Mucosa of stomach (tissue), 1 donor: ENCODE data around the gene CACNA2D4.
"Not testable (repeated sequence)": the region's sequence is repeated elsewhere in the genome, so short reads cannot be mapped to it uniquely, and the experiment has no call there.

Source experiments
- H3K27me3 ChIP-seq: one replicate; pipeline ENCODE4 v1.7.0; 2013; ENCODE audit warnings: mild to moderate bottlenecking, low read length; ENCODE audit not compliant: control insufficient read depth, insufficient read depth
- H3K36me3 ChIP-seq: one replicate; pipeline ENCODE4 v1.7.0; 2013; ENCODE audit warnings: low read length; ENCODE audit not compliant: control insufficient read depth, insufficient read depth
- H3K4me1 ChIP-seq: one replicate; pipeline ENCODE4 v1.7.0; 2013; ENCODE audit warnings: mild to moderate bottlenecking, low read length; ENCODE audit not compliant: control insufficient read depth, insufficient read depth
- H3K4me3 ChIP-seq: one replicate; pipeline ENCODE4 v1.7.0; 2013; ENCODE audit warnings: low read length
- H3K9ac ChIP-seq: one replicate; pipeline ENCODE4 v1.7.0; 2013; ENCODE audit warnings: mild to moderate bottlenecking, low read length, moderate library complexity
- H3K9me3 ChIP-seq: one replicate; pipeline ENCODE4 v1.7.0; 2013; ENCODE audit warnings: mild to moderate bottlenecking, low read length, moderate library complexity; ENCODE audit not compliant: control insufficient read depth
- donor health status: Pancreatic carcinoma.

CACNA2D4 gene

GRCh38 chr12:1826867-1827705 is 91.4 kb downstream of the CACNA2D4 start:
- Histone ChIP-seq H3K4me3 (no peak overlapping the region), H3K36me3 (no peaks in the 10 kb centered on the region), H3K9me3 (no peaks in the 10 kb centered on the region), H3K4me1 (peaks cover 7% of the 10 kb centered on the region), H3K9ac (no peak overlapping the region), H3K27me3 (peaks cover 38% of the 10 kb centered on the region)

DNA sequence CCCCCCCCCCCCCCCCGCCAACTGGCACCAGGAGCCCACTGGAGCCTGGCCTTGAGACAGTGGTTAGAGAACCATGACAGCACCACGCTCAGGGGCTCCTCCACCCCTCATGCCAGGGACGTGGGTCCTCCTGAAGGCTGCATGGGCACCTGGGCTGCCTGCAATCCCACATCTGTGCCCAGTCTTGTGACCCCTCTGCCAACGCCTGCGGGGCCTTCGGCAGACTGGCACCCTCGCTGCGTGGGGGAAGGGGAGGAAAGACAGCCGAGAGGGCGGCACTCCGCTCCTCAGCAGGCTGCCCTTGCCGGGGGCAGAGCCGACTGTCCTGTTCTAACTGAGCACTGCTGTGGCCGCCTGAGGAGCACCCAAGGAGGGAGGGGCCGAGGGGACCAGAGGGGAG is 92.1 kb downstream of the CACNA2D4 start:
- H3K4me3 ChIP-seq, result no peak overlapping the region
- H3K36me3 ChIP-seq, result no peaks in the 10 kb centered on the region
- no peaks in the 10 kb centered on the region for H3K9me3 ChIP-seq
- peaks cover 7% of the 10 kb centered on the region for H3K4me1 ChIP-seq
- H3K9ac ChIP-seq, result no peak overlapping the region
- peaks cover 39% of the 10 kb centered on the region for H3K27me3 ChIP-seq

DNA sequence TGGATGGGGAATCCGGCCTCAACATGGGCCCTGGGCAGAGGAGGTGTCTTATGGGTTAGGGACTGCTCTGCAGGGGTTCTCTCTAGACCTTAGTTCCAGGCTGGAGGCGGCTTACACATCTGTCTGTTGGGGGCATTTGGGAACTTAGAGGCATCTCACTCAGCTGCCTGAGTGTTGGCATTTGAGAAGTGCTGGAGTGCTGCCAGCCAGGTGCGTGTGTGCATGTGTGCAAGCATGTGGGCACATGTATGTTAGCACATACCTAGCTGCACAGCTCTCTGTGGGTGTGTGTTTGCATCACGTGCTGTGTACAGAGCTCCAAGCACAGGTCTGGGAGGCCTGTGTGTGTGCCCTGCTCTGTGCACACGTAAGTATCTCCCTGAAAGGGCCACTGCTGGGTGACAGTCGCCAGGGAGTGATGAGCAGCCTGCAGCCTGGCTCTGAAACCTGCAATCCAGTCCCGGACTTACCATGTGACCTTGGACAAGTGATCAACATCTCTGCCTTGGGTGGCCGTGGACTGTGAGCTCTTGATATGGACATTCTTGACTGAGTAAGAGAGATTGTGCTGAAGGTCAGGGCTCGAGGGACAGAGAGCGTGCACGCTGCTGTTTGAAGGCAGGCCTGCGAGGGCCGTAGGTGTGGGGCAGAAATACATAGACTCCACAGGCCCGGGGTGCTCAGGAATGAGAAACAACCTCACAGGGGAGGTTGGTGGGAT is 92.9 kb downstream of the CACNA2D4 start:
- H3K4me3 ChIP-seq, result no peak overlapping the region
- no peaks in the 10 kb centered on the region for H3K9me3 ChIP-seq
- no peaks in the 10 kb centered on the region for H3K36me3 ChIP-seq
- no peak overlapping the region for H3K9ac ChIP-seq
- no peaks in the 10 kb centered on the region for H3K4me1 ChIP-seq
- H3K27me3 ChIP-seq, result peaks cover 45% of the 10 kb centered on the region

- Histone ChIP-seq H3K36me3 (no peaks in the 10 kb centered on the region), H3K4me1 (no peaks in the 10 kb centered on the region), H3K4me3 (no peak overlapping the region), H3K27me3 (peaks cover 55% of the 10 kb centered on the region), H3K9me3 (no peaks in the 10 kb centered on the region), H3K9ac (no peak overlapping the region)
Observed at GRCh38 chr12:1823237-1823636, 95.2 kb downstream of the CACNA2D4 start.

DNA sequence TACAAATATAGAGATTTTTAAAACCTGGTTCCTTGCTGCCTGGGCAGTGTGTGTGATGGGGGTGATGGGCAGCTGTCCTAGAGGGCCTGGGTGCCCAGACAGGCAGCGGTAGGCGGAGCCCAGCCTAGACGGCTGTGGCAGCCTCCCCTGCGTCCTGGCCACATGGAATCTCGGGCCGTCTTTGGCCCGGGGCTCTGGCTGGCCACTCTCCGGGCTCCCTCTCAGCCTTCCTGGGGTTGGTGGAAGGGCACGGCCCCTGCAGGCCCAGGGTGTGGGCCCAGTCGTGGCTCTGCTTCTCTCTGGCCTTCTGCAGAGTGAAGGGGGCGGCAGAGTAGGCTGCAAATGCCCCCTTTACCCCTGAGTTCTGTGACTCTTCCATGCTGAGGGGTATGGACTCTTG is 95.8 kb downstream of the CACNA2D4 start:
- Histone ChIP-seq H3K4me3 (no peak overlapping the region), H3K36me3 (no peaks in the 10 kb centered on the region), H3K4me1 (no peaks in the 10 kb centered on the region), H3K27me3 (peaks cover 55% of the 10 kb centered on the region), H3K9ac (no peak overlapping the region), H3K9me3 (no peaks in the 10 kb centered on the region)

DNA sequence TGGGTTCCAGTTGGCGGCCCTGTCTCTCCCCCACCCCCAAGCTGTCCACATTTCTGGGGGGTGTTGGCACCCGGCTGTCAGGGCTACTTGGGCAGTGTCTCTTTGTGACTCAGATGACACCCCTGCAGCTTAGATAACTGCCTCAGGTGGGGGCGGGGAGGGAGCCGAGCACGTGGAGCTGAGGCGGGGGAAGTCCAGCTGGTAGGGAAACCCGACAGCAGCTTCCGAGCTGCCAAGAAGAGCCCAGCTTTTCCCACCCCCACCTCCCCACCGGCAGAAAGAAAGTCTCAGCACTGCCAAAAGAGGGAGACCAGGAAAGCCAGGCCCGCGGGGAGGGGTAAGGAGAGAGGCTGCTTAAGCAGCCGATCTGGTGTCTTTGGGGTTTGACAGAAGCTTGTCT is 96.6 kb downstream of the CACNA2D4 start:
- Histone ChIP-seq H3K9ac (no peak overlapping the region), H3K27me3 (peaks cover 52% of the 10 kb centered on the region)

DNA sequence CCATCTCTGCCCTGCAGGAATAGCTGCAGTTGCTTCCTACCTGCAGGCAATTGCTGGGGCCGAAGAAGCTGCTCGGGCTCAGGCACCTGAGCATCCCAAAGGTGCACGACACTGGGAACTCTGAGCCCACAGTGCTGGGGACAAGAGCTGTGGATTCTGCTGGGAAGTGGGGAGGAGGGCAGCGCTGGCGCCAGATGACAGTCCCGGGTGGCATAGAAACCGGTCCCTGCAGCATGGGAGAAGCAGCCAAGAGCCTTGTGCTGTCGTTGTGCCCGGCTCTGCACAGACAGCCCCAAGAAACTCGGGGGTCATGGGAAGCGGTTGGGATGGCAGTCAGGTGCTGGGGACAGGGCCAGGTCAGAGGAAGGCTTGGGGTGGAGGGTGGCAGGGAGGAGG is 97.6 kb downstream of the CACNA2D4 start:
- no peaks in the 10 kb centered on the region for H3K36me3 ChIP-seq
- H3K9me3 ChIP-seq, result no peaks in the 10 kb centered on the region
- H3K27me3 ChIP-seq, result peaks cover 52% of the 10 kb centered on the region
- H3K4me3 ChIP-seq, result no peak overlapping the region
- no peaks in the 10 kb centered on the region for H3K4me1 ChIP-seq
- no peak overlapping the region for H3K9ac ChIP-seq

More for the DNA sequence above, 96.6 kb downstream of the CACNA2D4 start:
- H3K4me1 ChIP-seq, result no peaks in the 10 kb centered on the region
- H3K4me3 ChIP-seq, result no peak overlapping the region
- no peaks in the 10 kb centered on the region for H3K9me3 ChIP-seq
- H3K36me3 ChIP-seq, result no peaks in the 10 kb centered on the region

GRCh38 chr12:1820191-1820895 is 98.1 kb downstream of the CACNA2D4 start, which contains the start of gene LRTM2:
LRTM2 (plus strand) TSS chr12:1820565; CDS start chr12:1828149, 7,584 bp downstream.
- no peak within 1 kb of the TSS for H3K9ac ChIP-seq
- no peaks in the 10 kb centered on the region for H3K4me1 ChIP-seq
- H3K27me3 ChIP-seq, result peaks cover 52% of the 10 kb centered on the region

DNA sequence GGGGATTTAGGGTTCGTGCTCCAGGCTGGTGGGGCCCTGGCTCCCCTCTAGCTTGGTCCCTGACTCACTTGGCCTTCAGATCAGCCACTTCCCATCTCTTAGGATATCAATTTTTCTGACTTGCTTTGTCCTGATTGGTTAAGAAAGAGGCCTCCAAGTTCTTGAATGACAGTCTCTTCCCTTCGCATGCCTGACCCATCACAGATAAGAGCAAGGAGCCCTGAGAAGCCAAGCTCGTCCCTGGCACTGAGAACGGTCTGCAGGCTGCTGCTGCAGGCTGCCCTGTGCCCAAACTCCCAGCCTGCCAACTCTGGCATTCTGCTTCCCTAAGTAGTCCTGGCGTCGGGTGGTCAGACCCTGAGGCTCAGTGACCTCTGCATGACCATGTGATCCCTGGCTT is 98.9 kb downstream of the CACNA2D4 start:
- Histone ChIP-seq H3K36me3 (no peaks in the 10 kb centered on the region), H3K4me1 (no peaks in the 10 kb centered on the region), H3K9me3 (no peaks in the 10 kb centered on the region), H3K27me3 (peaks cover 52% of the 10 kb centered on the region), H3K9ac (no peak overlapping the region), H3K4me3 (no peak overlapping the region)

More at GRCh38 chr12:1820191-1820895, 98.1 kb downstream of the CACNA2D4 start, which contains the start of gene LRTM2:
- Histone ChIP-seq H3K4me3 (no peak within 1 kb of the TSS), H3K9me3 (no peaks in the 10 kb centered on the region), H3K36me3 (no peaks in the 10 kb centered on the region)

DNA sequence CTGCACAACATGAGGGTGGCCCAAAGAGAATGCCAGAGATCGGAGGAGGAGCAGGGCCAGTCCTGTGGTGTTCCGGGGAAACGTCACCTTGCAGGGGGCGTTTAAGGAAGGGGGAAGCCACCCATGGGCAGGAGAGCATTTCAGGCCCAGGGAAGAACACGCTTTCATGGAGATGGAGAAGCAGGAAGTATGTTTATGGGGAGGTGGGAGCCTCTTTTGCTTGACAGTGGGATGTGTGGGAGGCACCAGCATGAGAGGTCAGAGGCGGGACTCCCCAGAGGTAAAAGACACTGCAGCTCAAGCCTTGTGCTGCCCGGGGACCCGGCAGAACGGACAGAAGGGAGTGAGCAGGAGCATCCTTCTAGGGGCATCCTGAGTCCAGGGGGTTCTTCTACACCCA is 99.4 kb downstream of the CACNA2D4 start:
- H3K9me3 ChIP-seq, result no peaks in the 10 kb centered on the region
- peaks cover 55% of the 10 kb centered on the region for H3K27me3 ChIP-seq
- H3K4me1 ChIP-seq, result no peaks in the 10 kb centered on the region
- H3K4me3 ChIP-seq, result no peak overlapping the region
- no peaks in the 10 kb centered on the region for H3K36me3 ChIP-seq
- H3K9ac ChIP-seq, result no peak overlapping the region

DNA sequence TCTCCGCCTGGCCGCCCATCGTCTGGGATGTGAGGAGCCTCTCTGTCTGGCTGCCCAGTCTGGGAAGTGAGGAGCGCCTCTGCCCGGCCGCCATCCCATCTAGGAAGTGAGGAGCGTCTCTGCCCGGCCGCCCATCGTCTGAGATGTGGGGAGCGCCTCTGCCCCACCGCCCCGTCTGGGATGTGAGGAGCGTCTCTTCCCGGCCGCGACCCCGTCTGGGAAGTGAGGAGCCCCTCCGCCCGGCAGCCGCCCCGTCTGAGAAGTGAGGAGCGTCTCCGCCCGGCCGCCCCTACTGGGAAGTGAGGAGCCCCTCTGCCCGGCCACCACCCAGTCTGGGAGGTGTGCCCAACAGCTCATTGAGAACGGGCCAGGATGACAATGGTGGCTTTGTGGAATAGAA is 100.5 kb downstream of the CACNA2D4 start:
- H3K4me1 ChIP-seq, H3K36me3 ChIP-seq, H3K4me3 ChIP-seq, H3K9me3 ChIP-seq, H3K9ac ChIP-seq: not testable (repeated sequence)
- H3K27me3 ChIP-seq, result peaks cover 49% of the 10 kb centered on the region
